SK-N-SH (cell line): ENCODE measurements around the gene DOCK4. TPM values are rescaled to one million over a fixed set of nuclear protein-coding genes. Genes with fewer than 3 reads are reported as not detected.

Experiments used
- CTCF ChIA-PET: fragments of 300-600, 350-600 bp; formaldehyde crosslinking; extraction: SDS; loops from one replicate; lab custom pipeline; 2021; lab: Yijun Ruan, JAX
- POLR2A ChIA-PET: fragments of 350-600 bp; sonication (Branson Sonifier 250); formaldehyde crosslinking; extraction: SDS; loops from one replicate; lab custom pipeline; 2020; ENCODE audit warnings: antibody characterized with exemption, inconsistent platforms; lab: Yijun Ruan, JAX
- DNase-seq: peaks from one replicate; pipeline ENCODE4 v3.0.0; 2012
- H2AFZ ChIP-seq: fragments of 200-600 bp; sonication (generic); 2 replicates; pipeline ENCODE4 v1.8.1; 2016; ENCODE audit warnings: antibody characterized with exemption, mild to moderate bottlenecking, low read depth
- H3F3A ChIP-seq: fragments of 200-600 bp; sonication (generic); replicated peaks from 2 replicates; pipeline ENCODE3; 2016; ENCODE audit warnings: antibody characterized with exemption, mild to moderate bottlenecking; ENCODE audit not compliant: insufficient read depth
- H3K27ac ChIP-seq, 2 experiments: fragments of 200-500 bp in 1 of 2; fragments of 200-600 bp in 1 of 2; sonication (Bioruptor generic) in 1 of 2; sonication (generic), shearing (Covaris generic) in 1 of 2; 2 replicates each; pipeline versions ENCODE4 v1.5.1 to v1.6.1; 2014 to 2016; ENCODE audit warnings: low read depth in 2 of 2, inconsistent platforms in 1 of 2, low read length in 1 of 2, mild to moderate bottlenecking in 1 of 2, mixed read lengths in 1 of 2
- H3K27me3 ChIP-seq: fragments of 200-600 bp; sonication (generic), shearing (Covaris generic); 2 replicates; pipeline ENCODE4 v1.6.1; 2016; ENCODE audit warnings: mixed run types; ENCODE audit not compliant: insufficient read depth
- H3K36me3 ChIP-seq, 2 experiments: fragments of 200-500 bp in 1 of 2; fragments of 200-600 bp in 1 of 2; sonication (Bioruptor generic) in 1 of 2; sonication (generic) in 1 of 2; replicated peaks in 1 of 2; 2 replicates each; pipeline versions ENCODE3 to v1.5.1; 2014 to 2016; ENCODE audit warnings: low read length in 1 of 2, mild to moderate bottlenecking in 1 of 2; ENCODE audit not compliant: insufficient read depth in 2 of 2, control insufficient read depth in 1 of 2
- H3K4me1 ChIP-seq, 2 experiments: fragments of 200-500 bp in 1 of 2; fragments of 200-600 bp in 1 of 2; sonication (Bioruptor generic) in 1 of 2; sonication (generic), shearing (Covaris generic) in 1 of 2; 2 replicates each; pipeline versions ENCODE4 v1.5.1 to v1.6.1; 2014 to 2016; ENCODE audit warnings: low read depth in 1 of 2, low read length in 1 of 2, mixed run types in 1 of 2; ENCODE audit not compliant: insufficient read depth in 2 of 2, control insufficient read depth in 1 of 2
- H3K4me2 ChIP-seq: fragments of 200-600 bp; sonication (generic), shearing (Covaris generic); 2 replicates; pipeline ENCODE4 v1.6.1; 2017; ENCODE audit warnings: mixed run types
- H3K4me3 ChIP-seq, 2 experiments: fragments of 200-500 bp in 1 of 2; fragments of 200-600 bp in 1 of 2; sonication (Bioruptor generic) in 1 of 2; sonication (generic), shearing (Covaris generic) in 1 of 2; 2 replicates each; pipeline versions ENCODE4 v1.5.1 to v1.8.1; 2014 to 2016; ENCODE audit warnings: low read depth in 2 of 2, inconsistent platforms in 1 of 2, low read length in 1 of 2, mild to moderate bottlenecking in 1 of 2, mixed read lengths in 1 of 2, moderate library complexity in 1 of 2
- H3K79me2 ChIP-seq: fragments of 200-600 bp; sonication (generic); 2 replicates; pipeline ENCODE4 v1.8.1; 2017; ENCODE audit warnings: mild to moderate bottlenecking; ENCODE audit not compliant: insufficient read depth
- H3K9ac ChIP-seq: fragments of 200-600 bp; sonication (generic); 2 replicates; pipeline ENCODE4 v1.6.1; 2017; ENCODE audit warnings: mixed run types
- H3K9me2 ChIP-seq: fragments of 200-600 bp; sonication (generic); 2 replicates; pipeline ENCODE4 v1.6.1; 2017; ENCODE audit warnings: mixed run types
- H3K9me3 ChIP-seq: fragments of 200-600 bp; sonication (generic); 2 replicates; pipeline ENCODE4 v1.6.1; 2017; ENCODE audit warnings: mixed run types, mild to moderate bottlenecking, moderate library complexity
- H4K20me1 ChIP-seq: fragments of 200-600 bp; sonication (generic); 2 replicates; pipeline ENCODE4 v1.6.1; 2017; ENCODE audit warnings: mild to moderate bottlenecking, mixed run types; ENCODE audit not compliant: insufficient read depth
- CTCF ChIP-seq: fragments of 200-600 bp; sonication (generic); IDR thresholded peaks from 2 replicates; pipeline ENCODE4 v1.6.1; 2017; ENCODE audit warnings: antibody characterized with exemption, mild to moderate bottlenecking, moderate library complexity
- ELF1 ChIP-seq: IDR thresholded peaks from 2 replicates; pipeline ENCODE4 v1.4.0; 2012
- EP300 ChIP-seq, 2 experiments: IDR thresholded peaks; 2 replicates each; pipeline versions ENCODE4 v1.4.0 to v1.6.1; 2012; ENCODE audit warnings: borderline replicate concordance in 1 of 2, low read depth in 1 of 2, low read length in 1 of 2
- FOSL2 ChIP-seq: IDR thresholded peaks from 2 replicates; pipeline ENCODE4 v1.4.0; 2012; ENCODE audit warnings: low read depth, mild to moderate bottlenecking, moderate library complexity, borderline replicate concordance
- FOXJ3 ChIP-seq: sonication (generic); formaldehyde crosslinking; IDR thresholded peaks from 2 replicates; pipeline ENCODE4 v1.5.1; 2020; ENCODE audit warnings: mild to moderate bottlenecking, missing genetic modification reagents
- GABPA ChIP-seq: IDR thresholded peaks from 2 replicates; pipeline ENCODE4 v1.4.0; 2012; ENCODE audit warnings: low read depth, mild to moderate bottlenecking
- MEF2A ChIP-seq: IDR thresholded peaks from 2 replicates; pipeline ENCODE4 v1.4.0; 2012; ENCODE audit warnings: low read depth, borderline replicate concordance
- MXI1 ChIP-seq: IDR thresholded peaks from 2 replicates; pipeline ENCODE4 v1.6.1; 2012; ENCODE audit warnings: mild to moderate bottlenecking, low read depth, low read length, improper control_type of control experiment
- NFIC ChIP-seq: IDR thresholded peaks from 2 replicates; pipeline ENCODE4 v1.4.0; 2012; ENCODE audit warnings: borderline replicate concordance
- NRF1 ChIP-seq: IDR thresholded peaks from 2 replicates; pipeline ENCODE4 v1.6.1; 2012; ENCODE audit warnings: low read depth, mild to moderate bottlenecking, low read length
- RCOR1 ChIP-seq: fragments of 150-350 bp; IDR thresholded peaks from 2 replicates; pipeline ENCODE4 v1.6.1; 2017; ENCODE audit warnings: antibody characterized with exemption, low read length
- REST ChIP-seq: IDR thresholded peaks from 2 replicates; pipeline ENCODE4 v1.6.1; 2012; ENCODE audit warnings: mild to moderate bottlenecking, low read depth, low read length, moderate library complexity
- RXRA ChIP-seq: IDR thresholded peaks from 2 replicates; pipeline ENCODE4 v1.4.0; 2012; ENCODE audit warnings: low read depth, mild to moderate bottlenecking, borderline replicate concordance
- SIN3A ChIP-seq: IDR thresholded peaks from 2 replicates; pipeline ENCODE4 v1.6.1; 2012; ENCODE audit warnings: low read depth, mild to moderate bottlenecking, low read length, moderate library complexity, borderline replicate concordance
- TCF12 ChIP-seq: IDR thresholded peaks from 2 replicates; pipeline ENCODE4 v1.4.0; 2012
- TEAD4 ChIP-seq: IDR thresholded peaks from 2 replicates; pipeline ENCODE4 v1.4.0; 2012; ENCODE audit warnings: mild to moderate bottlenecking, borderline replicate concordance; ENCODE audit not compliant: insufficient read depth
- USF1 ChIP-seq: IDR thresholded peaks from 2 replicates; pipeline ENCODE4 v1.4.0; 2012; ENCODE audit warnings: low read depth, borderline replicate concordance
- USF2 ChIP-seq: fragments of 150-350 bp; IDR thresholded peaks from 2 replicates; pipeline ENCODE4 v1.6.1; 2017; ENCODE audit warnings: antibody characterized with exemption, low read length, low read depth, borderline replicate concordance
- YY1 ChIP-seq: IDR thresholded peaks from 2 replicates; pipeline ENCODE4 v1.4.0; 2012; ENCODE audit warnings: low read depth, mild to moderate bottlenecking
- WGBS: methylation state at CpG from one replicate; pipeline ENCODE4 v1.1.6; 2017; ENCODE audit warnings: low lambda C conversion rate; 5-methylcytosine and 5-hydroxymethylcytosine counted together
- polyA plus RNA-seq, 3 experiments: library from polyadenylated mRNA; depleted of rRNA; stranded (reverse); fragments of >200 nt; gene quantifications; 2 replicates each; pipeline ENCODE4 v1.2.3, GENCODE V29; 2012

DOCK4 gene
- polyA plus RNA-seq, 1 of the 3 experiments (the other 2 are of a cell fraction), result 8.5 TPM

GRCh38 chr7:112082306-112082705 is 123.9 kb downstream of the DOCK4 start:
- H3K36me3 ChIP-seq, result no peaks in the 10 kb centered on the region
- H3K79me2 ChIP-seq, result 0 out of 2 replicates have a peak, but pooled peaks cover 3% of the 10 kb centered on the region
- peaks cover 6 to 17% of the 10 kb centered on the region in 2 experiments; a peak in 3 of 4 replicates for H3K4me1 ChIP-seq
- no peak for DNase-seq
- ChIA-PET POLR2A (no interaction called here), CTCF (no interaction called here)
- TF ChIP-seq EP300 (IDR thresholded peaks at IDR 0.05; ENCODE audit: borderline replicate concordance in 1 of 2, low read depth in 1 of 2, low read length in 1 of 2) (no peak), MXI1 (no peak), TEAD4 (no peak), RXRA (no peak), NFIC (no peak), ELF1 (no peak), REST (no peak), USF2 (no peak), CTCF (no peak), NRF1 (no peak), FOXJ3 (CRISPR knock-in tag) (no peak), FOSL2 (no peak), USF1 (no peak), MEF2A (no peak), SIN3A (no peak), RCOR1 (no peak), YY1 (no peak), GABPA (no peak), TCF12 (no peak)
- H3K4me3 ChIP-seq, result no peak overlapping the region
- no peak overlapping the region for H3K27ac ChIP-seq
- no peak overlapping the region for H3K4me2 ChIP-seq
- H3K9me3 ChIP-seq, result no peaks in the 10 kb centered on the region
- no peak overlapping the region for H3K9ac ChIP-seq
- H3F3A ChIP-seq, result peaks cover 11% of the 10 kb centered on the region
- WGBS, result 80% methylated on average over 7 of the region's 7 CpGs
- no peaks in the 10 kb centered on the region for H3K9me2 ChIP-seq
- H2AFZ ChIP-seq, result no peak overlapping the region
- H3K27me3 ChIP-seq, result no peaks in the 10 kb centered on the region
- H4K20me1 ChIP-seq, result no peaks in the 10 kb centered on the region
